ENCODE data around the gene FAM200B. TPM values are rescaled to one million over a fixed set of nuclear protein-coding genes. Genes with fewer than 3 reads are reported as not detected.
A peak's percentile ranks its signal among the peaks of the same experiment; 100 is the strongest.

The FAM200B gene
- total RNA-seq, 1 donor = 31.8 TPM

DNA sequence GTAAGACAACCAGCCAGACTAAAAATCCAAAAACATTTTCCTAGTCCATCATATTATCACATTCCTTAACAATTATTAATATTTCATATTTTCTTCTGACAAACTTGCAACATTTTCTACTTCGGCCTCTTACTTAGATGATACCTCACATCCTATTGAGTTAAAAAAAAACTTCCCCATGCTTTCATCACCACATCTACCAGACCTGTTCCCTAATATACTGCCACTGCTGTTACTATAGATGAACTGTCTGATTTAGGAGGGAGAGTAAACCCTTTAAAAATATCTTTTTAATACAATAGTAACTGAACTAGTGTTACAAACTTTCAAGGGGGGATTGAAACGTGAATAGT lies 1.5 kb downstream of the FAM200B start:
- Histone ChIP-seq H4K20me1 (ENCODE audit: insufficient read depth, low read length) (no peaks in the 10 kb centered on the region), H3K36me3 (ENCODE audit: insufficient read depth, low read length) (peaks cover 34% of the 10 kb centered on the region), H2AFZ (ENCODE audit: low read length) (no peak overlapping the region), H3K4me2 (ENCODE audit: insufficient read depth, low read length) (peak overlapping the region; percentile 75), H3K27ac (ENCODE audit: low read depth, low read length) (peak overlapping the region; percentile 99), H3K9me3 (ENCODE audit: low read depth, low read length) (no peaks in the 10 kb centered on the region), H3K79me2 (ENCODE audit: insufficient read depth, low read length) (peaks cover 75% of the 10 kb centered on the region), H3K4me1 (ENCODE audit: insufficient read depth, low read length) (peaks cover 28% of the 10 kb centered on the region), H3K27me3 (ENCODE audit: insufficient read depth, low read length) (no peaks in the 10 kb centered on the region), H3K4me3 (ENCODE audit: insufficient read depth, low read length) (peak overlapping the region; percentile 93)
- TF ChIP-seq, protein P1, sequence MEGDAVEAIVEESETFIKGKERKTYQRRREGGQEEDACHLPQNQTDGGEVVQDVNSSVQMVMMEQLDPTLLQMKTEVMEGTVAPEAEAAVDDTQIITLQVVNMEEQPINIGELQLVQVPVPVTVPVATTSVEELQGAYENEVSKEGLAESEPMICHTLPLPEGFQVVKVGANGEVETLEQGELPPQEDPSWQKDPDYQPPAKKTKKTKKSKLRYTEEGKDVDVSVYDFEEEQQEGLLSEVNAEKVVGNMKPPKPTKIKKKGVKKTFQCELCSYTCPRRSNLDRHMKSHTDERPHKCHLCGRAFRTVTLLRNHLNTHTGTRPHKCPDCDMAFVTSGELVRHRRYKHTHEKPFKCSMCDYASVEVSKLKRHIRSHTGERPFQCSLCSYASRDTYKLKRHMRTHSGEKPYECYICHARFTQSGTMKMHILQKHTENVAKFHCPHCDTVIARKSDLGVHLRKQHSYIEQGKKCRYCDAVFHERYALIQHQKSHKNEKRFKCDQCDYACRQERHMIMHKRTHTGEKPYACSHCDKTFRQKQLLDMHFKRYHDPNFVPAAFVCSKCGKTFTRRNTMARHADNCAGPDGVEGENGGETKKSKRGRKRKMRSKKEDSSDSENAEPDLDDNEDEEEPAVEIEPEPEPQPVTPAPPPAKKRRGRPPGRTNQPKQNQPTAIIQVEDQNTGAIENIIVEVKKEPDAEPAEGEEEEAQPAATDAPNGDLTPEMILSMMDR (IDR thresholded peaks at IDR 0.05; ENCODE audit: extremely low read depth, low read depth, low read length) = no peak
- no peak for DNase-seq (ENCODE audit: insufficient read length, low spot score, missing footprints)

DNA sequence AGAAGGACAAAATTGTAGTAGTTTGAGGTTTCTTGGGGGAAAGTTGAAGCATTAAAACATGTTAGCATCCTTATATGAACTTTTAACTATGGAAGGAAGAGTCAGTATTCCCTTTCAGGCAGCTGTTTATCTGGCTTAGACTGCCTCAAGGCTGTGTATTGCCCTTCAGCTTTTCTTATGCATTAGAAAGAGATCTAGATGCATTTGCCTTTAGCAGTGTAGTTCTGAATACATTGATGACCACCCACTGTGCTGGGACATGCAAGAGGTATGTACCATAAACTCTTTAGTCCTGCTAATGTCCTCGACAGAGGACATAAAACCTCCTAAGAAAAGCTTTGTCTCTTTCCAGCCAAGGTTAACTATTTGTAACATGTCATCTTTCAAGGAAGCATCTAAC lies 2.9 kb downstream of the FAM200B start:
- Histone ChIP-seq H3K27me3 (ENCODE audit: insufficient read depth, low read length) (no peaks in the 10 kb centered on the region), H4K20me1 (ENCODE audit: insufficient read depth, low read length) (no peaks in the 10 kb centered on the region), H3K4me1 (ENCODE audit: insufficient read depth, low read length) (peaks cover 27% of the 10 kb centered on the region), H3K9me3 (ENCODE audit: low read depth, low read length) (no peaks in the 10 kb centered on the region), H3K79me2 (ENCODE audit: insufficient read depth, low read length) (peaks cover 63% of the 10 kb centered on the region), H3K36me3 (ENCODE audit: insufficient read depth, low read length) (peaks cover 43% of the 10 kb centered on the region), H3K4me3 (ENCODE audit: insufficient read depth, low read length) (no peak overlapping the region), H3K27ac (ENCODE audit: low read depth, low read length) (peak overlapping the region; percentile 40), H3K4me2 (ENCODE audit: insufficient read depth, low read length) (peak overlapping the region; percentile 75), H2AFZ (ENCODE audit: low read length) (no peak overlapping the region)
- DNase-seq (ENCODE audit: insufficient read length, low spot score, missing footprints) = peak; percentile 81
- TF ChIP-seq, protein P1 (IDR thresholded peaks at IDR 0.05; ENCODE audit: extremely low read depth, low read depth, low read length) = no peak

DNA sequence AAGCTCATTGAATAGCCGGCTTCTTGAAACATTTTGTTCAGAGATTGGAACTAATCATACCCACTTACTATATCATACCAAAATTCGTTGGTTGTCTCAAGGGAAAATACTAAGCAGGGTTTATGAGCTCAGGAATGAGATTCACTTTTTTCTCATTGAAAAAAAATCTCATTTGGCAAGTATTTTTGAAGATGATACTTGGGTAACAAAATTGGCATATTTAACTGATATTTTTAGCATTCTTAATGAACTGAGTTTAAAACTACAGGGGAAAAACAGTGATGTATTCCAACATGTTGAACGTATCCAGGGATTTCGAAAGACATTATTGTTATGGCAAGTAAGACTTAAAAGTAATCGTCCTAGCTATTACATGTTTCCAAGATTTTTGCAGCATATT lies 6.4 kb downstream of the FAM200B start:
- TF ChIP-seq, protein P1 (IDR thresholded peaks at IDR 0.05; ENCODE audit: extremely low read depth, low read depth, low read length) = no peak
- Histone ChIP-seq H3K4me3 (ENCODE audit: insufficient read depth, low read length) (no peak overlapping the region), H3K4me2 (ENCODE audit: insufficient read depth, low read length) (no peak overlapping the region), H3K9me3 (ENCODE audit: low read depth, low read length) (no peaks in the 10 kb centered on the region), H3K79me2 (ENCODE audit: insufficient read depth, low read length) (peaks cover 31% of the 10 kb centered on the region), H3K4me1 (ENCODE audit: insufficient read depth, low read length) (peaks cover 55% of the 10 kb centered on the region), H3K36me3 (ENCODE audit: insufficient read depth, low read length) (peaks cover 43% of the 10 kb centered on the region), H3K27me3 (ENCODE audit: insufficient read depth, low read length) (no peaks in the 10 kb centered on the region), H4K20me1 (ENCODE audit: insufficient read depth, low read length) (no peaks in the 10 kb centered on the region), H2AFZ (ENCODE audit: low read length) (no peak overlapping the region), H3K27ac (ENCODE audit: low read depth, low read length) (peak overlapping the region; percentile 98)
- no peak for DNase-seq (ENCODE audit: insufficient read length, low spot score, missing footprints)

DNA sequence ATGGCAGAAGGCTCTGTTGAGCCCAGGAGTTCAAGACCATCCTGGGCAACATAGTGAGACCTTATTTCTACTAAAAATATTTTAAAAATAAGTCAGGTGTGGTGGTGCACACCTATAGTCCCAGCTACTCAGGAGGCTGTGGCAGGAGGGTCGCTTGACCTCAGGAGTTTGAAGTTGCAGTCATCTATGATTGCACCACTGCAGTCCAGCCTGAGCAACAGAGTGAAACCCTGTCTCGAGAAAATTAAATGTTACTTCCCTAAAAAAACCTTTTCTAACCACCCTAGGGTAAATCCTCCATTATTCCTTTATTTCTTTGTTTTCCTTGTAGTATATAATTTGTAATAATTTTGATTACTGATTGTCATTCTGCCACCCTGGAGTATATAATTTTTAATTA lies 7.9 kb downstream of the FAM200B start:
- H3K27ac ChIP-seq (ENCODE audit: low read depth, low read length) = peak overlapping the region; percentile 98
- peak overlapping the region; percentile 50 for H3K4me2 ChIP-seq (ENCODE audit: insufficient read depth, low read length)
- no peak for DNase-seq (ENCODE audit: insufficient read length, low spot score, missing footprints)
- peaks cover 49% of the 10 kb centered on the region for H3K4me1 ChIP-seq (ENCODE audit: insufficient read depth, low read length)
- H3K9me3 ChIP-seq (ENCODE audit: low read depth, low read length) = no peaks in the 10 kb centered on the region
- H3K79me2 ChIP-seq (ENCODE audit: insufficient read depth, low read length) = peaks cover 17% of the 10 kb centered on the region
- no peak overlapping the region for H2AFZ ChIP-seq (ENCODE audit: low read length)
- TF ChIP-seq, protein P1 (IDR thresholded peaks at IDR 0.05; ENCODE audit: extremely low read depth, low read depth, low read length) = no peak
- H4K20me1 ChIP-seq (ENCODE audit: insufficient read depth, low read length) = no peaks in the 10 kb centered on the region
- no peak overlapping the region for H3K4me3 ChIP-seq (ENCODE audit: insufficient read depth, low read length)
- H3K36me3 ChIP-seq (ENCODE audit: insufficient read depth, low read length) = peaks cover 39% of the 10 kb centered on the region
- H3K27me3 ChIP-seq (ENCODE audit: insufficient read depth, low read length) = no peaks in the 10 kb centered on the region

Data from osteoblast (primary cell).